KOPT-K1 (cell line): ENCODE data around the gene MICALL1.
A peak's percentile ranks its signal among the peaks of the same experiment; 100 is the strongest.

Experiments used
- H3K27ac ChIP-seq: fragments of 200-600 bp; sonication (generic); 2 replicates; pipeline ENCODE4 v1.5.1; 2016; ENCODE audit warnings: antibody characterized with exemption, mild to moderate bottlenecking, low read depth, low read length; ENCODE audit not compliant: poor library complexity, severe bottlenecking
- H3K36me3 ChIP-seq: fragments of 200-600 bp; sonication (generic); 2 replicates; pipeline ENCODE4 v1.5.1; 2017; ENCODE audit warnings: antibody characterized with exemption, mild to moderate bottlenecking, low read length, moderate library complexity; ENCODE audit not compliant: insufficient read depth
- H3K9me3 ChIP-seq: fragments of 200-600 bp; sonication (generic); 2 replicates; pipeline ENCODE4 v1.5.1; 2017; ENCODE audit warnings: antibody characterized with exemption, low read length, mild to moderate bottlenecking; ENCODE audit not compliant: insufficient read depth, poor library complexity, severe bottlenecking

MICALL1 gene

GRCh38 chr22:37917874-37918548, 11.9 kb downstream of the MICALL1 start:
- H3K27ac ChIP-seq = no peak overlapping the region
- no peaks in the 10 kb centered on the region for H3K36me3 ChIP-seq

GRCh38 chr22:37918580-37919270, 12.6 kb downstream of the MICALL1 start:
- Histone ChIP-seq H3K9me3 (no peaks in the 10 kb centered on the region), H3K36me3 (no peaks in the 10 kb centered on the region), H3K27ac (no peak overlapping the region)

More at GRCh38 chr22:37917874-37918548, 11.9 kb downstream of the MICALL1 start:
- no peaks in the 10 kb centered on the region for H3K9me3 ChIP-seq

DNA sequence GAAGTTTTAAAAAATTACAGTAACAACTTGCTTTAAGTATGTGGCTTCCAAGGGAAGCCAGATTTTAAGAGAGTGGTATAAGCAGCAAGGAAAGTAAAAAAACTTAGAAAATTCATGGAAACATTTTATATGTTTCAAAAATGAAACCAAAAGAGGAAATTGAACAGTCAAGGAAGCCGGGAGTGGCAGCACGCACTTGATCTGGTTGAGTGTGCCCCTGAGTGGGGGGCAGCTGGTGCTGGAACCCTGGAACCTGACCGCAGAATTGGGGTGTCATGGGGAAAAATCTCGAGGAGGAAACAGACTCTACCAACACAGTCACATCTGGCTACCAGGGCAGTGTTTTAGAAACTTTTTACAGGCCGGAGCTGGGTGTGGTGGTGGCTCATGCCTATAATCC, 14.0 kb downstream of the MICALL1 start:
- no peaks in the 10 kb centered on the region for H3K9me3 ChIP-seq
- no peaks in the 10 kb centered on the region for H3K36me3 ChIP-seq
- peak overlapping the region; percentile 21 for H3K27ac ChIP-seq

GRCh38 chr22:37922191-37922590, 16.1 kb downstream of the MICALL1 start:
- H3K9me3 ChIP-seq = no peaks in the 10 kb centered on the region
- H3K27ac ChIP-seq = no peak overlapping the region
- H3K36me3 ChIP-seq = no peaks in the 10 kb centered on the region

GRCh38 chr22:37923927-37924326, 17.8 kb downstream of the MICALL1 start:
- H3K27ac ChIP-seq = no peak overlapping the region
- no peaks in the 10 kb centered on the region for H3K36me3 ChIP-seq

DNA sequence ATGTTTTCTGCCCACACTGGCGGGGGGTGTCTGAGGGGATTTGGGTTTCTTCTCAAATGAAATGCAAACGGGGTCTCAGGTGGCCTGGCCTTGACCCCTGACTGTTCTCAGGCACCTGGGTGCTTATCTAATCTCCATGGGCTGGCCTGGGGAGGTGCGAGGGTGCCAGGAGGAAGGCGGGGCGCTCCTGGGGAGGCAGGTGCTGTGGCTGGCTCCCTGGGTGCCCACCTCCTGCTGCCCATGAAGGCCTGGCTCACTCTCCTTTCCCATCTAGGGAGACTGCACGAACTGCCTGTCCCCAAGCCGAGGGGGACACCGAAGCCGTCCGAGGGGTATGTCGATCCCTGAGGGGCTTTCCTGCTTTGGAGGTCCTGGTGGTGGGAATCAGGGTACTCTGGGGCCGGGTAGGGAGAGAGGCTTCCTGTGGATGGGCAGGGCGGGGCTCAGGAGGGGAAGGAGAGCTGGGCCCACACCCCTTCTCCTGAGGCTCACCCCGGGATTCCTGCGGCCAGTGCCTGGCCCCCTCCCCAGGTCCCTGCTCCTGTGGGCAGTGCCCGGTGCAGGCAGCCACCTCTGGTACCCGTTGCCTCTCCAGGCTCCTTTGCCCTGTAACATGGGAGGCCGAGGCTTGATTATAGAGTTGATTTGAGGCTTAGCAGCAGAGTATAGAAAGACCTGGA, 18.4 kb downstream of the MICALL1 start:
- H3K36me3 ChIP-seq = no peaks in the 10 kb centered on the region
- H3K27ac ChIP-seq = no peak overlapping the region
- no peaks in the 10 kb centered on the region for H3K9me3 ChIP-seq

More at GRCh38 chr22:37923927-37924326, 17.8 kb downstream of the MICALL1 start:
- no peaks in the 10 kb centered on the region for H3K9me3 ChIP-seq

- no peak overlapping the region for H3K27ac ChIP-seq
- H3K9me3 ChIP-seq = no peaks in the 10 kb centered on the region
- no peaks in the 10 kb centered on the region for H3K36me3 ChIP-seq
These were observed 19.2 kb downstream of the MICALL1 start for GRCh38 chr22:37925330-37925729.

DNA sequence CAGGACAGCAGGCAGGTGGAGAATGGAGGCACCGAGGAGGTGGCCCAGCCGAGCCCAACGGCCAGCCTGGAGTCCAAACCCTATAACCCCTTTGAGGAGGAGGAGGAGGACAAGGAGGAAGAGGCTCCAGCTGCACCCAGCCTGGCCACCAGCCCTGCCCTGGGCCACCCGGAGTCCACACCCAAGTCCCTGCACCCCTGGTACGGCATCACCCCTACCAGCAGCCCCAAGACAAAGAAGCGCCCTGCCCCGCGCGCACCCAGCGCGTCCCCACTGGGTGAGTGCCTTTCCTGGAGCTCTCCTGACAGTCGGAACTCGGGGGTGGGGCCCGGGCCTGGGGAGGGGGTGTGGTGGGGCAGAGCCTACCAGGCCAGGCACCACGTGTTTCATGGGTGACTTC, 19.7 kb downstream of the MICALL1 start:
- no peak overlapping the region for H3K27ac ChIP-seq
- no peaks in the 10 kb centered on the region for H3K9me3 ChIP-seq
- H3K36me3 ChIP-seq = no peaks in the 10 kb centered on the region

GRCh38 chr22:37926358-37926757, 20.3 kb downstream of the MICALL1 start:
- Histone ChIP-seq H3K36me3 (no peaks in the 10 kb centered on the region), H3K27ac (no peak overlapping the region), H3K9me3 (no peaks in the 10 kb centered on the region)

GRCh38 chr22:37926771-37927636, 20.9 kb downstream of the MICALL1 start:
- no peaks in the 10 kb centered on the region for H3K9me3 ChIP-seq
- H3K36me3 ChIP-seq = no peaks in the 10 kb centered on the region
- H3K27ac ChIP-seq = no peak overlapping the region

DNA sequence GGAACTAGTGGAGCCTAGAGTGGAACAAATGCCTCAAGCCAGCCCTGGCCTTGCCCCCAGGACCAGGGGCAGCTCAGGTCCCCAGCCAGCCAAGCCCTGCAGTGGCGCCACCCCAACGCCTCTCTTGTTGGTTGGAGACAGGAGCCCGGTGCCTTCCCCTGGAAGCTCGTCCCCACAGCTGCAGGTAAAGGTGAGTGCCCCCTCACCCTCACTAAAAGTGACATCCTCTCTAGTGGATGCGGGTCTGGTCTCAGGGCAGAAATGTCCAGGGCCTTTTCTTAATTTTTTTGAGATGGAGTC, 21.5 kb downstream of the MICALL1 start:
- Histone ChIP-seq H3K9me3 (no peaks in the 10 kb centered on the region), H3K36me3 (no peaks in the 10 kb centered on the region), H3K27ac (no peak overlapping the region)

- Histone ChIP-seq H3K9me3 (no peaks in the 10 kb centered on the region), H3K27ac (no peak overlapping the region), H3K36me3 (no peaks in the 10 kb centered on the region)
These were observed 23.3 kb downstream of the MICALL1 start for GRCh38 chr22:37929390-37929789.

DNA sequence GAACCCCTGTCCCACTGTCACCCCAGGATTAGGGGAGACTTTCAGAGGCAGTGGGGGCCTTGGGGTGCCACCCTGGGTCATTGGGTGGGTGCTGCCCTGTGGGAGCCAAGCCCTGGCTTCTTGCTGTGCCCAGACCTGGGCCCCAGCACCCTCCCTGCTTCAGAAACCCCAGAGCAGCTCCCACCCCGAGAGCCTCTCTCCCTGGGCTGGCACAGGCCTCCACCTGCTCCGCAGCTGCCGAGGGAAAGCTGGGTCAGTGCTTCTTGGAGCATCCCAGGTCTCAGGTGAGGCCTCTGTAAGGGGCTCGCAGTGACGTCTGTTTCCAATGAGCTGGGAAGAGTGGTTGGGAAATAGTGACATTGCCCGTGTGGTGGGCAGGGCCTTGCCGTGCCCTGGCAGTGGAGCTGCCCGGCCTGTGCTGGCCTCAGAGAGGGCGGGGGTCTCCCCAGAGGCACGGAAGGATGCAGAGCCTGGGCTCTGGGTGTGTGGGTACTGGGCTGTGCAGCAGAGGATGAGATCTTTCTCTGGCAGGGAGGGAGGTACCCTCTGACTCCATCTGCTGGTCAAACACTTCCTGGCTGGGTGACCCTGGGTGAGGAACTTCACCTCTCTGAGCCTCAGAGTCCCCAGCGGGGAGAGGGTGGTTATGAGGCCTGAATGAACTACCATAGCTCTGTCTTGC, 24.3 kb downstream of the MICALL1 start:
- Histone ChIP-seq H3K27ac (no peak overlapping the region), H3K36me3 (no peaks in the 10 kb centered on the region), H3K9me3 (no peaks in the 10 kb centered on the region)

GRCh38 chr22:37930952-37931440, 24.9 kb downstream of the MICALL1 start:
- Histone ChIP-seq H3K27ac (no peak overlapping the region), H3K36me3 (no peaks in the 10 kb centered on the region)

More at GRCh38 chr22:37930952-37931440, 24.9 kb downstream of the MICALL1 start:
- H3K9me3 ChIP-seq = no peaks in the 10 kb centered on the region
